Stimulated activated naive CD8-positive, alpha-beta T cell treated with anti-CD3 and anti-CD28 coated beads, Interleukin-15, Interleukin-2, amounts not matched to agents 100 ng/mL and 50 ng/mL, for 24 hours (primary cell): ENCODE results near the gene DPH1.

Experiments used
- H3K27ac Mint-ChIP-seq: one replicate; pipeline ENCODE4 v1.8.0; 2021; ENCODE audit warnings: mild to moderate bottlenecking, mixed read lengths
- H3K27me3 Mint-ChIP-seq: one replicate; pipeline ENCODE4 v1.8.0; 2021; ENCODE audit warnings: mixed read lengths
- H3K36me3 Mint-ChIP-seq: one replicate; pipeline ENCODE4 v1.8.0; 2021; ENCODE audit warnings: low read depth, mixed read lengths
- H3K4me1 Mint-ChIP-seq: one replicate; pipeline ENCODE4 v1.8.0; 2021; ENCODE audit warnings: low read depth, mixed read lengths
- H3K4me3 Mint-ChIP-seq: one replicate; pipeline ENCODE4 v1.8.0; 2021; ENCODE audit warnings: mild to moderate bottlenecking, mixed read lengths
- H3K9me3 Mint-ChIP-seq: one replicate; pipeline ENCODE4 v1.8.0; 2021; ENCODE audit warnings: mixed read lengths

The DPH1 gene

DNA sequence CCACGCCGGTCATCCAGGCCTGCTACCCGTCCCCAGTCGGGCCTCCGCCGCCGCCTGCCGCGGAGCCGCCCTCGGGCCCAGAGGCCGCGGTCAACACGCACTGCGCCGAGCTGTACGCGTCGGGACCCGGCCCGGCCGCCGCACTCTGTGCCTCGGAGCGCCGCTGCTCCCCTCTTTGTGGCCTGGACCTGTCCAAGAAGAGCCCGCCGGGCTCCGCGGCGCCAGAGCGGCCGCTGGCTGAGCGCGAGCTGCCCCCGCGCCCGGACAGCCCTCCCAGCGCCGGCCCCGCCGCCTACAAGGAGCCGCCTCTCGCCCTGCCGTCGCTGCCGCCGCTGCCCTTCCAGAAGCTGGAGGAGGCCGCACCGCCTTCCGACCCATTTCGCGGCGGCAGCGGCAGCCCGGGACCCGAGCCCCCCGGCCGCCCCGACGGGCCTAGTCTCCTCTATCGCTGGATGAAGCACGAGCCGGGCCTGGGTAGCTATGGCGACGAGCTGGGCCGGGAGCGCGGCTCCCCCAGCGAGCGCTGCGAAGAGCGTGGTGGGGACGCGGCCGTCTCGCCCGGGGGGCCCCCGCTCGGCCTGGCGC lies 27.3 kb downstream of the DPH1 start:
- peaks cover 20% of the 10 kb centered on the region for H3K36me3 Mint-ChIP-seq
- H3K27me3 Mint-ChIP-seq, result peaks cover 11% of the 10 kb centered on the region
- H3K27ac Mint-ChIP-seq, result no peak overlapping the region
- H3K4me3 Mint-ChIP-seq, result no peak overlapping the region
- H3K4me1 Mint-ChIP-seq, result peaks cover 37% of the 10 kb centered on the region
- no peaks in the 10 kb centered on the region for H3K9me3 Mint-ChIP-seq

DNA sequence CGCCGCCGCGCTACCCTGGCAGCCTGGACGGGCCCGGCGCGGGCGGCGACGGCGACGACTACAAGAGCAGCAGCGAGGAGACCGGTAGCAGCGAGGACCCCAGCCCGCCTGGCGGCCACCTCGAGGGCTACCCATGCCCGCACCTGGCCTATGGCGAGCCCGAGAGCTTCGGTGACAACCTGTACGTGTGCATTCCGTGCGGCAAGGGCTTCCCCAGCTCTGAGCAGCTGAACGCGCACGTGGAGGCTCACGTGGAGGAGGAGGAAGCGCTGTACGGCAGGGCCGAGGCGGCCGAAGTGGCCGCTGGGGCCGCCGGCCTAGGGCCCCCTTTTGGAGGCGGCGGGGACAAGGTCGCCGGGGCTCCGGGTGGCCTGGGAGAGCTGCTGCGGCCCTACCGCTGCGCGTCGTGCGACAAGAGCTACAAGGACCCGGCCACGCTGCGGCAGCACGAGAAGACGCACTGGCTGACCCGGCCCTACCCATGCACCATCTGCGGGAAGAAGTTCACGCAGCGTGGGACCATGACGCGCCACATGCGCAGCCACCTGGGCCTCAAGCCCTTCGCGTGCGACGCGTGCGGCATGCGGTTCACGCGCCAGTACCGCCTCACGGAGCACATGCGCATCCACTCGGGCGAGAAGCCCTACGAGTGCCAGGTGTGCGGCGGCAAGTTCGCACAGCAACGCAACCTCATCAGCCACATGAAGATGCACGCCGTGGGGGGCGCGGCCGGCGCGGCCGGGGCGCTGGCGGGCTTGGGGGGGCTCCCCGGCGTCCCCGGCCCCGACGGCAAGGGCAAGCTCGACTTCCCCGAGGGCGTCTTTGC lies 28.0 kb downstream of the DPH1 start:
- H3K27ac Mint-ChIP-seq, result no peak overlapping the region
- H3K27me3 Mint-ChIP-seq, result peaks cover 12% of the 10 kb centered on the region
- no peaks in the 10 kb centered on the region for H3K9me3 Mint-ChIP-seq
- H3K4me1 Mint-ChIP-seq, result peaks cover 36% of the 10 kb centered on the region
- H3K4me3 Mint-ChIP-seq, result peak overlapping the region; percentile 20
- H3K36me3 Mint-ChIP-seq, result peaks cover 25% of the 10 kb centered on the region

DNA sequence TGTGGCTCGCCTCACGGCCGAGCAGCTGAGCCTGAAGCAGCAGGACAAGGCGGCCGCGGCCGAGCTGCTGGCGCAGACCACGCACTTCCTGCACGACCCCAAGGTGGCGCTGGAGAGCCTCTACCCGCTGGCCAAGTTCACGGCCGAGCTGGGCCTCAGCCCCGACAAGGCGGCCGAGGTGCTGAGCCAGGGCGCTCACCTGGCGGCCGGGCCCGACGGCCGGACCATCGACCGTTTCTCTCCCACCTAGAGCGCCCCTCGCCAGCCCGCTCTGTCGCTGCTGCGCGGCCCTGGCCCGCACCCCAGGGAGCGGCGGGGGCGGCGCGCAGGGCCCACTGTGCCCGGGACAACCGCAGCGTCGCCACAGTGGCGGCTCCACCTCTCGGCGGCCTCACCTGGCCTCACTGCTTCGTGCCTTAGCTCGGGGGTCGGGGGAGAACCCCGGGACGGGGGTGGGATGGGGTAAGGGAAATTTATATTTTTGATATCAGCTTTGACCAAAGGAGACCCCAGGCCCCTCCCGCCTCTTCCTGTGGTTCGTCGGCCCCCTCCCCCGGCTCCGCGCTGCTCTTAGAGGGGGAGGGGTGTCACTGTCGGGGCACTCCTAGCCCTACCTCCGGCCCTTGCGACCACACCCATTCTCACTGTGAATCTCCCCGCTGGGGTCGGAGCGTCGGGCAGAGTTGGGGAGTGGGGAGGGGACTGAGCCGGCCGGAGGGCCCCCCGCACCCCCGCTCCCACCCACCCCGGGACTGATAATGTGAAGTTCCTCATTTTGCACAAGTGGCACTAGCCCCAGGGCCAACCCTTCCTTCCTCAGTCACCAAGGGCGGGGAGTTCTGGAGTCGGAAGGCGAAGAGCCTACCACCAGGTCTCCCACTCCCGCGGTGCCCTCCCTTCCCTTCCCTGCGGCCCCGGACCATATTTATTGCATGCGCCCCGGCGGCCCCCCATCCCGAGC lies 28.9 kb downstream of the DPH1 start:
- Mint-ChIP-seq H3K27me3 (peaks cover 9% of the 10 kb centered on the region), H3K27ac (no peak overlapping the region), H3K4me1 (peaks cover 29% of the 10 kb centered on the region), H3K36me3 (peaks cover 31% of the 10 kb centered on the region), H3K4me3 (peak overlapping the region; percentile 33), H3K9me3 (no peaks in the 10 kb centered on the region)

DNA sequence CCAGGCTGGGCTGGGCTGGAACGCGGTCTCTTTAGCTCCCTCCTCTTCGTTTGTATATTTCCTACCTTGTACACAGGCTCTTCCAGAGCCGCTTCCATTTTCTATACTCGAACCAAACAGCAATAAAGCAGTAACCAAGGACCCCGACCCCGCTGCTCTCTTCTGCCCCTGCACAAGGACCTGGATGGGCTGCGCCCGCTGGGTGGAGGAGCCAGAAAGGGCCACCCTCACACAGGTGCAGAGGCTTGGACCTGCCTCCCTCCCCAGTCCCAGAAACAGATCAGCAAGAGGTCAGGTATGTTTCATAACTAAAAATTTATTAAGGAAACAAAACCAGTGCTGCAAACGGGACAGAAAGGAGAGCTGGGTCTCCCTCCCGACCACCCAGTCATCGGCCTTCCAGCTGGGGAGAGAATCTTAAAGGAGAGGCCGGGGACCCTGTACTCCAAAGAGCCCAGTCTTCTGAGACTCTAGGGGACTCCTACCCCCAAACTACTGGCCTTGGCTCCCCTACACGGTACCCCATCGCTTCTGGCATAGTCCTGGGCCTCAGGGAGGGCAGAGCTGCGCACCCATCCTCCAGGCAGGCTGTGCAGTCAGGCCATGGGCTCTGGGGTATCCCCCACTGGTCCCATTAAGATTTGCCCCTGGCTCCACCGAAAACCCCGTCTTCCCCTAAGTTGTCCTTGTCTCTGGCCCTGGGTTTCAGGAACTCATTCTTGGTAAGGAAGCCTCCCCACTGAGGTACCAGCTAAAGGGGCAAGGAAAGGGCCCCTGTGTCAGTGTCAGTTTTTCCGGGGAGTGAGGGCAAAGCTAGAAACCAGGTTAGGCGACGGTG lies 29.8 kb downstream of the DPH1 start:
- H3K27me3 Mint-ChIP-seq, result peaks cover 9% of the 10 kb centered on the region
- H3K36me3 Mint-ChIP-seq, result peaks cover 37% of the 10 kb centered on the region
- peak overlapping the region; percentile 33 for H3K4me3 Mint-ChIP-seq
- no peak overlapping the region for H3K27ac Mint-ChIP-seq
- H3K4me1 Mint-ChIP-seq, result peaks cover 24% of the 10 kb centered on the region
- H3K9me3 Mint-ChIP-seq, result no peaks in the 10 kb centered on the region

DNA sequence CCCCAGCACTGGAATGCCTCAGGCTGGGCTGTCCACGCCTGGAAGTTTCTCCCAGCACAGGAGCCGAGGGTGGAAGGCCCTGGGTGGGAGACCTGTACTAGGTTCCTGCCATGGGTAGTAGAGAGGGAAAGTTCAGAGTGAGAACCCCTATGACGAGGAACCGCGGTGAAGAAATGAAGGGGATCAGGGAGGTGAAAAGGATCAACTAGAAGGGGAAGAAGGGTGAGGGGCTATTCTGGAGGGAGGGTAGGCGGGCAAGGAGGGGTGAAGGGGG lies 30.4 kb downstream of the DPH1 start:
- peaks cover 26% of the 10 kb centered on the region for H3K4me1 Mint-ChIP-seq
- H3K27me3 Mint-ChIP-seq, result peaks cover 9% of the 10 kb centered on the region
- H3K9me3 Mint-ChIP-seq, result no peaks in the 10 kb centered on the region
- H3K27ac Mint-ChIP-seq, result no peak overlapping the region
- no peak overlapping the region for H3K4me3 Mint-ChIP-seq
- H3K36me3 Mint-ChIP-seq, result peaks cover 40% of the 10 kb centered on the region

DNA sequence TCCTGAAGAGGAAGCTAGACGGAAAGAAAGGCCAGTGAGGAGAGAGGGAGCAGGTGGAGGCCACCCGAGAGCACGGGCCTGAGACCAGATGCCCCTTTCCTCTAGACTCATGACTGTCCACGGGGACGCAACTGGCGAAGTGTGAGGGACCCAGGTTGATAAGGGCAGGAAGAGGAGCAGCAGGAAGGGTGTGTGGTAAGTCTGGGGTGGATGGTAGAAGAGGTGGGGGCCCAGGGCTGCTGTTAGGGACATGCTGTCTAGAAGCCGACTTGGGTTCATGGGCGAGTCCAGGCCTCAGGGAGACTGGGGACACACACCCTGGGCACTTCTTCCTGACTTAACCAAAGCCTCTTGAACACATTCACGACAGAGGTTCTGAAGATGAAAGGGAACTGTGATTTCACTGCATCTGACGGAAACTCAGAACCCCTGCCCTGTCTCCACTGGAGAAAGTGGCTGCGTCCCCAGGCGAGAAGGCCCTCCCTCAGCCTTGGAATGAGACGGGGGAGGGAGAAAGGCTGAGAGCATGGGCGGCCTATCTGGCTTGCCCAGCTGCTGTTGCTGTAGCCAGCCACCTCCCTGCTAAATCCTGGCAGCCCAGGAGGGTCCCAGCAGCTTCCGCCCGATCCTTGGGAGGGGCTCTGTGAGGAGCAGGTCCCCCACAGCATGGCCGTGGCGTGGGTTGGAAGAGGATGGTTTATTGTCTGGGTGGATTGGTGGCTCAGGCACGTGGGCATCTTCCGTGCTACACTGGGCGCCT lies 30.9 kb downstream of the DPH1 start:
- H3K4me3 Mint-ChIP-seq, result no peak overlapping the region
- H3K27me3 Mint-ChIP-seq, result peaks cover 9% of the 10 kb centered on the region
- H3K4me1 Mint-ChIP-seq, result peaks cover 26% of the 10 kb centered on the region
- H3K9me3 Mint-ChIP-seq, result no peaks in the 10 kb centered on the region
- no peak overlapping the region for H3K27ac Mint-ChIP-seq
- peaks cover 44% of the 10 kb centered on the region for H3K36me3 Mint-ChIP-seq

DNA sequence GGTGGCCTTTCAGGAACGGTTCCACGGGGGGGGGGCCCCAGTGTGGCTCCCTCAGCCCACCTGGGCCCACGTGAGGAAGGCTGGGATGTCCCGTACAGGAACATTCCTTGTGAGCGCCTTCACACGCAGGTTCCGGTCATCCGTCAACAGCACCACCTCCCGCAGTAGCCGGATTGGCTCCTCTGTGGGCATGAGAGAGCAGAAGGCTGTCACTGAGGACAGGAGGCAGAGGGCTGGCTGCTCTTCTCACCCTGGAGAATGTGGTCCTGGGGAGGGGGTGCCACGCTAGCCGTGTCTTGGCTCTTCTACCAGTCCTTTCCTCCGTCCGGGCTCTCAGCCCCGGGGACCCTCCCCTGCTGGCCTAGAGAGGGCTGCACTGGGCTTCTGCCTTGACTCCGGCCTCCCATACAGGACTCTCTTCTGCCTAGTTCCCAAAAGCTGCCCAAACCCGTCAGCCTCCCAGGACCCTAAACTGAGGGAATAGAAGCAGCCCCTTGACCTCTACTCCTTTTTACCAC lies 31.5 kb downstream of the DPH1 start:
- H3K27me3 Mint-ChIP-seq, result peaks cover 9% of the 10 kb centered on the region
- peaks cover 21% of the 10 kb centered on the region for H3K4me1 Mint-ChIP-seq
- H3K4me3 Mint-ChIP-seq, result no peak overlapping the region
- no peak overlapping the region for H3K27ac Mint-ChIP-seq
- peaks cover 44% of the 10 kb centered on the region for H3K36me3 Mint-ChIP-seq
- no peaks in the 10 kb centered on the region for H3K9me3 Mint-ChIP-seq

DNA sequence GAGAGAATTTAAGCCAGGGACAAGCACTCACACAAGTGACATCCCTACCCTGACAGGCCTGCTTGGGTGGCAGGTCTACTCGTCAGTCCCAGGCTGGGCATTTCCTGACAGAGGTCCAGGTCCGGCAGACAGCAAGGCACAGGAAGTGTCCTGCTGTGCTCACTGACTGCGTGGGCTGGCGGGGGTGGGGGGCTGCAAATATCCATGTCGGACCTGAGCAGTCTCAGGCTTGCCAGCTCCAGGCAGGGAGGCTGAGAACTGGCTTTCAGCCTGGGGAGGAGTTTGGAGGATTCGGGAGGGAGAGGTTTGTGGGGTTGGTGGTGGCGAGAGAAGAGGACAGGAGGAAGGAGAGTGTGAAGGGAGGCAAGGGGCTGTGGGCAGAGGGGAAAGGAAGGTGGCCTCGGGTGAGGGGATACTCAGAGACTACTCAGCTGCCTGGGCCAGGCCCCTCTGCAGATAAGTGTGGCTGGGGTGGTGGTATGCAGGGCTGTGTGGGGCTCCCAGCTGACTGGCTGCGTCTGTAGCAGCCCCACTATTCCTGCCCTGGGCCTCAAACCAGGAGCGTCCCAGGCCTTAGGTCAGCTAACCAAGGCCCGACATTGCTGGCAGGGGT lies 32.7 kb downstream of the DPH1 start:
- Mint-ChIP-seq H3K9me3 (no peaks in the 10 kb centered on the region), H3K4me1 (peaks cover 18% of the 10 kb centered on the region), H3K27ac (no peak overlapping the region), H3K36me3 (peaks cover 49% of the 10 kb centered on the region), H3K27me3 (peaks cover 9% of the 10 kb centered on the region), H3K4me3 (no peak overlapping the region)

DNA sequence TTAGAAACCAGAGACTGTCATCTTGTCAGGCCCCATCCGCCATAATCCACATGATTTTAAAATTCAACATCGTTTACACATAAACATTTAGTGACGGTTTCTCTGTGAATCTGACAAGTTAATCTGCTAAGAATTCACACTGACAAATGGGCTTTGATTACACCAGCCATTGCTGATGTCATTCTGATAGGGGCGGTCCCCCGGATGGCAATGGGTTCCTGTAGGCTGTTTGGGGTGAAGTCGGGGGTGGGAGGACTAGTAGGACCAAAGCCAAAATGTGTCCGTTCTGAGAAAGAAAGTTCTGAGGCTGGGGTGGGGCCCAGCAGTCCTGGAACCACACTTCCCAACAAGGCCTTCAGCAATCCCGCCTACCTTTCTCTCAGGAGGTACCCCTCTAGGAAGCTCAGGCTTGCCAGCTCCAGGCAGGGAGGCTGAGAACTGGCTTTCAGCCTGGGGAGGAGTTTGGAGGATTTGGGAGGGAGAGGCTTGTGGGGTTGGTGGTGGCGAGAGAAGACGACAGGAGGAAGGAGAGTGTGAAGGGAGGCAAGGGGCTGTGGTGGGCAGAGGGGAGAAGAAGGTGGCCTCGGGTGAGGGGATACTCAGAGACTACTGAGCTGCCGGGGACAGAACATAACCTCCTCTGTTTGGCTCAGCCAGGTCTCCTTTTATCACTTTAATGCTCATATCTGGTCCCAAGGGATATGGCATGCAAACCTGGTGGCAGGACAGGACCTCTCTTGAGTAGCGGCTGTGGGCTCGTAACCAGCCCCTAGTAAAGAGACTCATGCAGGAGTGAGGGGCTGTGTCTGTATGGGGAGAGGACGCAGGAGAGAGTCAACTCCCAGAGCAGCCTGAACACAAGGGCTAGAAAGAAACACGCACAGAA lies 33.6 kb downstream of the DPH1 start:
- Mint-ChIP-seq H3K9me3 (no peaks in the 10 kb centered on the region), H3K4me1 (peaks cover 20% of the 10 kb centered on the region), H3K4me3 (no peak overlapping the region), H3K27me3 (peaks cover 9% of the 10 kb centered on the region), H3K27ac (no peak overlapping the region), H3K36me3 (peaks cover 58% of the 10 kb centered on the region)

DNA sequence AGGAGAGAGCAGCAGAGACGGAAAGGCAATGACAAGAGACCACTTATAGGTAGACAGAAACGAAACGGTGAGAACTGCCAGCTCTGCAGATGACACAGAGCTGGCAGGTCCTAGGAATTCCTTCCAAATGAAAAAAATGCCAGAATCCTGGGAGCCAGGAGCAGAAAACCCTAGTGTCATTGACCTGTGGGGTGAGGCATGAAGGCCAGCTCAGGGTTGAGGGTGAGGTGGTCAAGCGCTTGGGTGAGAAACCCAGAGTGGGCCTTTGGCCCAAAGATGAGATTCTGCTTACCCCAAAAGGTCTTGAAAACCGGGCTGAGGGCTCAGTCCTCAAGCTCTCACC lies 34.2 kb downstream of the DPH1 start:
- H3K4me3 Mint-ChIP-seq, result no peak overlapping the region
- no peak overlapping the region for H3K27ac Mint-ChIP-seq
- peaks cover 64% of the 10 kb centered on the region for H3K36me3 Mint-ChIP-seq
- H3K9me3 Mint-ChIP-seq, result no peaks in the 10 kb centered on the region
- peaks cover 26% of the 10 kb centered on the region for H3K4me1 Mint-ChIP-seq
- H3K27me3 Mint-ChIP-seq, result peaks cover 9% of the 10 kb centered on the region

DNA sequence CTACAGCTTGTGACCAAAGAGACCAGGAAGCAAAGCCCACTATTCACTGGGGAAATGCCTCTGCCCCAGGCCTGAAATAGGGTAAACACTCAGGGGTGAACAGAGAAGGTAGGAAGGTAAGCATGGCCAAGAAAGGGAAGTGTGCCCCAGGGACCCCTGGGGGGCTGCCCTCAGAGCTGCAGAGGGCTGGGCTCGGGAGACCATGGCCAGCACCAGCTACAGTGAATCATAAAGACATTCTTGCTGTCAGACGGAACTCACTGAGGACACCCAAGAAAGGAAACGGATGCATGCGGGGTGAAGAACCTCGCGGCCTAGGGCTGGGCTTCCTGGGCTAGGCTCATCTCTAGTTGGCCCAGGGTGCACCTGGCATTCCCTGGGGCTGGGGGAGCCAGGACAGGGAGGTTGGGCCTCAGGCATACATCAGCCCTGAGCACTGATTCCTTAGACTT lies 34.6 kb downstream of the DPH1 start:
- Mint-ChIP-seq H3K9me3 (no peaks in the 10 kb centered on the region), H3K27ac (no peak overlapping the region), H3K27me3 (peaks cover 9% of the 10 kb centered on the region), H3K4me3 (no peak overlapping the region), H3K36me3 (peaks cover 65% of the 10 kb centered on the region), H3K4me1 (peaks cover 27% of the 10 kb centered on the region)

DNA sequence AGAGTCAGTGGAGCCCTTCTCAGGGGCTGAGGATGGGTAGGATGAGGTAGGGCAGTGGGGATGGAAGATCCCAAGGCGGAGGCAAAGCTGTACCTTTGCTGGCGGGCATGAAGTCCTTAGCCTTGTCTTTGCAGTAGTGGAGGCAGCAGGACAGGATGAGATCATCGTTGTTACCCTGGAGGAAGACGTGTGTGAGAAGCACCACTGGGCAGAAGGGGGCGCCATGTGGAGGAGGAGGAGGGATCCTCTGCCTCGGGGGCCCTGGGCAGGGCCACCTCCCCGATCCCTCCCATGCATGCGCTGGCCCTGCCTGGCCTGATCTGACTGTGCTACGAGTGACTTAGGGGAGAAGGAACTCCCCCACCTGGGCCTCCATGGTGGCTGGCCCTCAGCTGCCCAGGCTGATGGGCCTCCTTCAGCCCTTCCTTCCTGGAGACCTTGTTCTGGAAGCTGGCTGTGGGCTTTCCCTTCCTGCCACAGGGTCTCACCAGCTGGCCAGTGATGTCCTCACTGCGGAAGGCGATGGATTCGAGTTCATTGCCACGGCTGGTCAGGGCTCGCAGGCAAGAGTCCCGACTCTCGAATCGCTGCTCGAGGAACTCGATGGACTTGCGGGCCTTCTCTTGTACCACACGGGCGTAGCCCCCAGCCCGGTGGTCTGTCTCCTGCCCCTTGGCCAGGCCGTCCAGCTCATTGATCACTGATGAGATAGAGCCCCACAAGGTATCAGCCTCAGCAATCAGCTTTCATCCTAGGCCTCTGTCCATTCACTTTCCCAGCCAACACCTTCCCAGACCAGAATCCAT lies 35.2 kb downstream of the DPH1 start:
- Mint-ChIP-seq H3K27me3 (peaks cover 9% of the 10 kb centered on the region), H3K9me3 (no peaks in the 10 kb centered on the region), H3K4me1 (peaks cover 29% of the 10 kb centered on the region), H3K36me3 (peaks cover 66% of the 10 kb centered on the region), H3K27ac (no peak overlapping the region), H3K4me3 (no peak overlapping the region)
